GM10248 (cell line): ENCODE measurements around the gene DOCK11.

Experiments
- CTCF ChIA-PET: fragments of 300-600 bp; sonication (Branson Sonifier 250); formaldehyde crosslinking; extraction: SDS; loops from one replicate; lab custom pipeline; 2021; ENCODE audit warnings: antibody characterized with exemption; lab: Yijun Ruan, JAX
- POLR2A ChIA-PET: fragments of 350-650 bp; sonication (Branson Sonifier 250); formaldehyde crosslinking; extraction: SDS; loops from one replicate; lab custom pipeline; 2020; ENCODE audit warnings: antibody characterized with exemption; lab: Yijun Ruan, JAX
- DNase-seq: peaks from one replicate; pipeline ENCODE4 v3.0.0; 2012; ENCODE audit errors: extremely low spot score
- TF ChIP-seq, protein P1 (sequence below): IDR thresholded peaks from 2 replicates; pipeline ENCODE4 v1.5.1; 2012; ENCODE audit warnings: mild to moderate bottlenecking, low read depth; ENCODE audit errors: extremely low read depth, missing control alignments, control extremely low read depth

DOCK11 gene

GRCh38 chrX:118657413-118657812, 161.8 kb downstream of the DOCK11 start:
- DNase-seq, result no peak
- POLR2A ChIA-PET, result no interaction called here
- TF ChIP-seq, protein P1, sequence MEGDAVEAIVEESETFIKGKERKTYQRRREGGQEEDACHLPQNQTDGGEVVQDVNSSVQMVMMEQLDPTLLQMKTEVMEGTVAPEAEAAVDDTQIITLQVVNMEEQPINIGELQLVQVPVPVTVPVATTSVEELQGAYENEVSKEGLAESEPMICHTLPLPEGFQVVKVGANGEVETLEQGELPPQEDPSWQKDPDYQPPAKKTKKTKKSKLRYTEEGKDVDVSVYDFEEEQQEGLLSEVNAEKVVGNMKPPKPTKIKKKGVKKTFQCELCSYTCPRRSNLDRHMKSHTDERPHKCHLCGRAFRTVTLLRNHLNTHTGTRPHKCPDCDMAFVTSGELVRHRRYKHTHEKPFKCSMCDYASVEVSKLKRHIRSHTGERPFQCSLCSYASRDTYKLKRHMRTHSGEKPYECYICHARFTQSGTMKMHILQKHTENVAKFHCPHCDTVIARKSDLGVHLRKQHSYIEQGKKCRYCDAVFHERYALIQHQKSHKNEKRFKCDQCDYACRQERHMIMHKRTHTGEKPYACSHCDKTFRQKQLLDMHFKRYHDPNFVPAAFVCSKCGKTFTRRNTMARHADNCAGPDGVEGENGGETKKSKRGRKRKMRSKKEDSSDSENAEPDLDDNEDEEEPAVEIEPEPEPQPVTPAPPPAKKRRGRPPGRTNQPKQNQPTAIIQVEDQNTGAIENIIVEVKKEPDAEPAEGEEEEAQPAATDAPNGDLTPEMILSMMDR, result no peak
- CTCF ChIA-PET, result interaction anchor here (1.1 kb wide), 1 partner anchor 14 kb away, joined by 3 read pairs; no protein-coding TSS in a partner anchor

GRCh38 chrX:118660085-118660484, 164.5 kb downstream of the DOCK11 start:
- TF ChIP-seq, protein P1, result no peak
- CTCF ChIA-PET, result interaction anchor here (1.2 kb wide), 1 partner anchor 24 kb away, joined by 3 read pairs; no protein-coding TSS in a partner anchor
- DNase-seq, result no peak
- POLR2A ChIA-PET, result no interaction called here

- ChIA-PET CTCF (no interaction called here), POLR2A (no interaction called here)
- TF ChIP-seq, protein P1, result no peak
- no peak for DNase-seq
These were observed 169.6 kb downstream of the DOCK11 start for GRCh38 chrX:118665204-118665603.

DNA sequence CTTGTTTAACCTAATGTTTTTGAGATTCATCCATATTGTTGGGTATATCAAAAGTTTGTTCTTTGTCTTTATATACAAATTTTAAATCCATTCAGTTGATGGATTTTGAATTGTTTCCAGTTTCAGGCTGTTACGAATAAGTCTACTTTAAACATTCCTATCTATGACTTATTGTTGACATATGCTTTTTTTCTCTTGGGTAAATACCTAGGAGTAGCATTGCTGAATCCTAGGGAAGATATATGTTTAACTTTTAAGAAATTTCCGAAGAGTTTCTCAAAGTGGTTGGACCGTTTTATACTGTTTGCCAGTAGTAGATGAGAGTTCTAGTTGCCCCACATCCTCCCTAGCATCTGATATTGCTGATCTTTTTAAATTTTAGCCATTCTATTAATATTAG, 170.9 kb downstream of the DOCK11 start:
- no peak for DNase-seq
- ChIA-PET CTCF (no interaction called here), POLR2A (no interaction called here)
- TF ChIP-seq, protein P1, result no peak

- DNase-seq, result no peak
- TF ChIP-seq, protein P1, result no peak
- ChIA-PET CTCF (no interaction called here), POLR2A (no interaction called here)
These were observed 173.8 kb downstream of the DOCK11 start for GRCh38 chrX:118669435-118669834.

- ChIA-PET CTCF (interaction anchor here (1.1 to 1.4 kb wide), 2 partner anchors 13 to 74 kb away, joined by 3 read pairs; no protein-coding TSS in a partner anchor), POLR2A (no interaction called here)
- TF ChIP-seq, protein P1, result no peak
- no peak for DNase-seq
These were observed 179.8 kb downstream of the DOCK11 start for GRCh38 chrX:118675326-118675965.

- POLR2A ChIA-PET, result no interaction called here
- DNase-seq, result no peak
- TF ChIP-seq, protein P1, result no peak
- CTCF ChIA-PET, result interaction anchor here (1.4 kb wide), 1 partner anchor 13 kb away, joined by 3 read pairs; no protein-coding TSS in a partner anchor
These were observed 180.3 kb downstream of the DOCK11 start for GRCh38 chrX:118675966-118676349.
